ENCODE measurements around the gene EIF2S3. TPM values are rescaled to one million over a fixed set of nuclear protein-coding genes. Genes with fewer than 3 reads are reported as not detected.

The EIF2S3 gene
- total RNA-seq, 1 donor = 355 TPM

GRCh38 chrX:24018809-24019208 lies 35.9 kb upstream of the EIF2S3 start:
- no peak for DNase-seq (ENCODE audit: low read depth)
- TF ChIP-seq CTCF (IDR thresholded peaks at IDR 0.05; ENCODE audit: insufficient read depth, low read depth, low read length) = no peak
- H3K4me3 ChIP-seq (ENCODE audit: low read depth, low read length) = no peak overlapping the region

- H3K4me3 ChIP-seq (ENCODE audit: low read depth, low read length) = no peak overlapping the region
- TF ChIP-seq CTCF (IDR thresholded peaks at IDR 0.05; ENCODE audit: insufficient read depth, low read depth, low read length) = no peak
- no peak for DNase-seq (ENCODE audit: low read depth)
These were observed 35.3 kb upstream of the EIF2S3 start for GRCh38 chrX:24019448-24019847.

- TF ChIP-seq CTCF (IDR thresholded peaks at IDR 0.05; ENCODE audit: insufficient read depth, low read depth, low read length) = no peak
- no peak for DNase-seq (ENCODE audit: low read depth)
- H3K4me3 ChIP-seq (ENCODE audit: low read depth, low read length) = no peak overlapping the region
These were observed 34.4 kb upstream of the EIF2S3 start for GRCh38 chrX:24020306-24020876.

GRCh38 chrX:24023544-24023943 lies 31.2 kb upstream of the EIF2S3 start:
- peak overlapping the region; percentile 79 for H3K4me3 ChIP-seq (ENCODE audit: low read depth, low read length)
- TF ChIP-seq CTCF (IDR thresholded peaks at IDR 0.05; ENCODE audit: insufficient read depth, low read depth, low read length) = no peak
- no peak for DNase-seq (ENCODE audit: low read depth)

GRCh38 chrX:24023972-24024669 lies 30.6 kb upstream of the EIF2S3 start:
- peak; percentile 40 for DNase-seq (ENCODE audit: low read depth)
- TF ChIP-seq CTCF (IDR thresholded peaks at IDR 0.05; ENCODE audit: insufficient read depth, low read depth, low read length) = no peak
- peak overlapping the region; percentile 79 for H3K4me3 ChIP-seq (ENCODE audit: low read depth, low read length)

GRCh38 chrX:24024819-24025740 lies 29.7 kb upstream of the EIF2S3 start:
- peak; percentile 93 for DNase-seq (ENCODE audit: low read depth)
- peak overlapping the region; percentile 79 for H3K4me3 ChIP-seq (ENCODE audit: low read depth, low read length)
- TF ChIP-seq CTCF (IDR thresholded peaks at IDR 0.05; ENCODE audit: insufficient read depth, low read depth, low read length) = no peak
